HepG2 (cell line): ENCODE data around the gene CD3G. TPM values are rescaled to one million over a fixed set of nuclear protein-coding genes. Genes with fewer than 3 reads are reported as not detected.
A peak's percentile ranks its signal among the peaks of the same experiment; 100 is the strongest.

Experiments used
- GLI4 ChIP-seq: sonication (generic); formaldehyde crosslinking; IDR thresholded peaks from 2 replicates; pipeline ENCODE4 v1.5.1; 2020; ENCODE audit warnings: missing genetic modification reagents, mild to moderate bottlenecking, moderate library complexity, borderline replicate concordance
- KDM3A ChIP-seq: IDR thresholded peaks from 2 replicates; pipeline ENCODE4 v1.6.1; 2018; ENCODE audit warnings: low read depth, missing compliant biosample characterization
- MAFF ChIP-seq: IDR thresholded peaks from 2 replicates; pipeline ENCODE4 v1.6.1; 2011; ENCODE audit warnings: low read depth, low read length, improper control_type of control experiment
- MEF2D ChIP-seq: sonication (generic); formaldehyde crosslinking; IDR thresholded peaks from 2 replicates; pipeline ENCODE4 v1.5.1; 2020; ENCODE audit warnings: mild to moderate bottlenecking, missing genetic modification reagents
- NR2F1 ChIP-seq, 2 experiments: fragments of 450-650 bp in 1 of 2; formaldehyde crosslinking in 1 of 2; IDR thresholded peaks; 2 replicates each; pipeline versions ENCODE4 v1.5.0 to v1.6.1; 2016 to 2020; ENCODE audit warnings: mild to moderate bottlenecking in 1 of 2, missing compliant biosample characterization in 1 of 2, missing genetic modification reagents in 1 of 2, moderate library complexity in 1 of 2
- SATB2 ChIP-seq: sonication (generic); formaldehyde crosslinking; IDR thresholded peaks from 2 replicates; pipeline ENCODE4 v1.5.0; 2020; ENCODE audit warnings: missing genetic modification reagents
- SNAPC2 ChIP-seq: sonication (generic); formaldehyde crosslinking; IDR thresholded peaks from 2 replicates; pipeline ENCODE4 v1.8.1; 2022; ENCODE audit warnings: mild to moderate bottlenecking, missing genetic modification reagents
- SRSF1 ChIP-seq: fragments of 200-400 bp; formaldehyde crosslinking; optimal IDR thresholded peaks from 2 replicates; pipeline ENCODE3; 2017; ENCODE audit warnings: mild to moderate bottlenecking, low read depth, low read length, moderate library complexity
- XRCC5 ChIP-seq: fragments of 200-400 bp; formaldehyde crosslinking; optimal IDR thresholded peaks from 2 replicates; pipeline ENCODE3; 2017; ENCODE audit warnings: mild to moderate bottlenecking, low read length
- ZFP36 ChIP-seq: fragments of 150-350 bp; IDR thresholded peaks from 2 replicates; pipeline ENCODE4 v1.6.1; 2018; ENCODE audit warnings: borderline replicate concordance, low read length, low read depth; ENCODE audit not compliant: partially characterized antibody
- ZNF235 ChIP-seq: sonication (generic); formaldehyde crosslinking; IDR thresholded peaks from 2 replicates; pipeline ENCODE4 v1.8.1; 2023; ENCODE audit warnings: mild to moderate bottlenecking, missing genetic modification reagents, borderline replicate concordance
- ZNF263 ChIP-seq: sonication (generic); formaldehyde crosslinking; IDR thresholded peaks from 2 replicates; pipeline ENCODE4 v1.4.0; 2020; ENCODE audit warnings: missing genetic modification reagents
- ZNF556 ChIP-seq: sonication (generic); formaldehyde crosslinking; IDR thresholded peaks from 2 replicates; pipeline ENCODE4 v1.4.0; 2020; ENCODE audit warnings: mild to moderate bottlenecking, missing genetic modification reagents, borderline replicate concordance
- ZNF569 ChIP-seq: sonication (generic); formaldehyde crosslinking; IDR thresholded peaks from 2 replicates; pipeline ENCODE4 v1.5.0; 2020; ENCODE audit warnings: mild to moderate bottlenecking, missing genetic modification reagents, moderate library complexity, borderline replicate concordance
- ZNF749 ChIP-seq: sonication (generic); formaldehyde crosslinking; IDR thresholded peaks from 2 replicates; pipeline ENCODE4 v1.8.0; 2022; ENCODE audit warnings: mild to moderate bottlenecking, missing genetic modification reagents, moderate library complexity, borderline replicate concordance
- ZNF775 ChIP-seq: sonication (generic); formaldehyde crosslinking; IDR thresholded peaks from 2 replicates; pipeline ENCODE4 v1.4.0; 2020; ENCODE audit warnings: missing genetic modification reagents, mild to moderate bottlenecking, moderate library complexity, borderline replicate concordance
- ZNF879 ChIP-seq: sonication (generic); formaldehyde crosslinking; IDR thresholded peaks from 2 replicates; pipeline ENCODE4 v1.8.1; 2023; ENCODE audit warnings: missing genetic modification reagents
- polyA plus RNA-seq, 8 experiments: library from polyadenylated mRNA; depleted of rRNA in 3 of 8; stranded (reverse) in 7 of 8; unstranded in 1 of 8; fragments of >200 nt; fragmentation: Illumina TruSeq in 4 of 8; extraction: Trizol in 4 of 8; gene quantifications; 2 replicates each; pipeline versions ENCODE4 v1.2.1 to v1.2.3, GENCODE V29; 2011 to 2016; ENCODE audit warnings: low read depth in 4 of 8, missing spikeins in 1 of 8, mixed read lengths in 1 of 8; ENCODE audit not compliant: insufficient read depth in 1 of 8
- total RNA-seq, 5 experiments: library from RNA; depleted of rRNA; stranded (reverse); fragments of >200 nt; fragmentation: Illumina TruSeq; extraction: Trizol; gene quantifications; 2 replicates each; pipeline ENCODE4 v1.2.3, GENCODE V29; 2016; ENCODE audit warnings: low read depth in 1 of 5
- TF ChIP-seq, protein P1 (sequence below): sonication (generic); formaldehyde crosslinking; IDR thresholded peaks from 2 replicates; pipeline ENCODE4 v1.4.0; 2020; ENCODE audit warnings: mild to moderate bottlenecking, missing genetic modification reagents, borderline replicate concordance
- TF ChIP-seq, protein P2 (sequence below): sonication (generic); formaldehyde crosslinking; conservative IDR thresholded peaks from 2 replicates; pipeline ENCODE4 v1.4.0; 2020; ENCODE audit warnings: missing genetic modification reagents
- TF ChIP-seq, protein P3 (sequence below): sonication (generic); formaldehyde crosslinking; IDR thresholded peaks from 2 replicates; pipeline ENCODE4 v1.9.0; 2021; ENCODE audit warnings: missing genetic modification reagents, mild to moderate bottlenecking, borderline replicate concordance

The CD3G gene
- total and polyA plus RNA-seq, 2 of the 13 experiments (the other 11 are each of a cell fraction or from before 2014, with no cell fraction given): not detected

DNA sequence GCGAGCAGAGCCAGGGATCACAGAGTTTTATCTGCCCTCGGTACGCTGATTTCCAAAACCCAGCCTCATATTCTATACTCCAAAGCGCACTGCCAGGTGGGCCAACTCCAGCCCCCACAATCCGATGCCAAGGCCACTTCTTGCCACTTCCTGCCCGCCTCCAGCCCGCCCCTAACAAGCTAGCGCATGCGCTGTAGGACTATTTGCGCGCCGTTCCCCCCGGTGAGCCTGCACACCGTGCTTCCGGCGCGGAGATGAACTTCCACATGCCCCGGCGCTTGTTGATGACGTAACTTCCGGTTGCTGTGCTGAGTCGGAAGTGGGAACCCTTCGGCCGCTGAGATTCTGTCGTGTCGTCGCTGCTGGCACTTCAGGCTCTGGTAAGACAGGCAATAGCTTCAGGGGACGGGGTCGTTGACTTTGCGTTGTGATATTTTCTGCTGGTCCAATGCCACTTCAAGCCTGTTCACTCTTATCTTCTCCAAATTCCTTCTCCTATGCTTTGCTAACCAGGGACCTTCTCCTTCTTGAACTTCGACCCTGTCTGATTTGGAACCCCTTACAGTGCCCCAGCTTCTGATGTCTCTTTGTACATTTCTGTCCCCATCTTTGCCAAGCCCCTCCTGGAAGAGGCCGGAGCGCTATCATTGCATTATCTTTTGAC is 15.3 kb downstream of the CD3G start, which contains the start of gene UBE4A (continued):
- TF ChIP-seq, protein P1, sequence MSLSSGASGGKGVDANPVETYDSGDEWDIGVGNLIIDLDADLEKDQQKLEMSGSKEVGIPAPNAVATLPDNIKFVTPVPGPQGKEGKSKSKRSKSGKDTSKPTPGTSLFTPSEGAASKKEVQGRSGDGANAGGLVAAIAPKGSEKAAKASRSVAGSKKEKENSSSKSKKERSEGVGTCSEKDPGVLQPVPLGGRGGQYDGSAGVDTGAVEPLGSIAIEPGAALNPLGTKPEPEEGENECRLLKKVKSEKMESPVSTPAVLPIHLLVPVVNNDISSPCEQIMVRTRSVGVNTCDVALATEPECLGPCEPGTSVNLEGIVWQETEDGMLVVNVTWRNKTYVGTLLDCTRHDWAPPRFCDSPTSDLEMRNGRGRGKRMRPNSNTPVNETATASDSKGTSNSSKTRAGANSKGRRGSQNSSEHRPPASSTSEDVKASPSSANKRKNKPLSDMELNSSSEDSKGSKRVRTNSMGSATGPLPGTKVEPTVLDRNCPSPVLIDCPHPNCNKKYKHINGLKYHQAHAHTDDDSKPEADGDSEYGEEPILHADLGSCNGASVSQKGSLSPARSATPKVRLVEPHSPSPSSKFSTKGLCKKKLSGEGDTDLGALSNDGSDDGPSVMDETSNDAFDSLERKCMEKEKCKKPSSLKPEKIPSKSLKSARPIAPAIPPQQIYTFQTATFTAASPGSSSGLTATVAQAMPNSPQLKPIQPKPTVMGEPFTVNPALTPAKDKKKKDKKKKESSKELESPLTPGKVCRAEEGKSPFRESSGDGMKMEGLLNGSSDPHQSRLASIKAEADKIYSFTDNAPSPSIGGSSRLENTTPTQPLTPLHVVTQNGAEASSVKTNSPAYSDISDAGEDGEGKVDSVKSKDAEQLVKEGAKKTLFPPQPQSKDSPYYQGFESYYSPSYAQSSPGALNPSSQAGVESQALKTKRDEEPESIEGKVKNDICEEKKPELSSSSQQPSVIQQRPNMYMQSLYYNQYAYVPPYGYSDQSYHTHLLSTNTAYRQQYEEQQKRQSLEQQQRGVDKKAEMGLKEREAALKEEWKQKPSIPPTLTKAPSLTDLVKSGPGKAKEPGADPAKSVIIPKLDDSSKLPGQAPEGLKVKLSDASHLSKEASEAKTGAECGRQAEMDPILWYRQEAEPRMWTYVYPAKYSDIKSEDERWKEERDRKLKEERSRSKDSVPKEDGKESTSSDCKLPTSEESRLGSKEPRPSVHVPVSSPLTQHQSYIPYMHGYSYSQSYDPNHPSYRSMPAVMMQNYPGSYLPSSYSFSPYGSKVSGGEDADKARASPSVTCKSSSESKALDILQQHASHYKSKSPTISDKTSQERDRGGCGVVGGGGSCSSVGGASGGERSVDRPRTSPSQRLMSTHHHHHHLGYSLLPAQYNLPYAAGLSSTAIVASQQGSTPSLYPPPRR (CRISPR knock-in tag): no peak
- 0 out of 2 replicates have a peak, but pooled peaks have one; percentile 61 for TF ChIP-seq ZNF569
- TF ChIP-seq ZFP36: no peak
- TF ChIP-seq ZNF263: no peak
- no peak for TF ChIP-seq ZNF556 (CRISPR knock-in tag)
- TF ChIP-seq, protein P2, sequence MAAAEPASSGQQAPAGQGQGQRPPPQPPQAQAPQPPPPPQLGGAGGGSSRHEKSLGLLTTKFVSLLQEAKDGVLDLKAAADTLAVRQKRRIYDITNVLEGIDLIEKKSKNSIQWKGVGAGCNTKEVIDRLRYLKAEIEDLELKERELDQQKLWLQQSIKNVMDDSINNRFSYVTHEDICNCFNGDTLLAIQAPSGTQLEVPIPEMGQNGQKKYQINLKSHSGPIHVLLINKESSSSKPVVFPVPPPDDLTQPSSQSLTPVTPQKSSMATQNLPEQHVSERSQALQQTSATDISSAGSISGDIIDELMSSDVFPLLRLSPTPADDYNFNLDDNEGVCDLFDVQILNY (CRISPR knock-in tag): no peak
- TF ChIP-seq SRSF1: peak; percentile 38
- no peak for TF ChIP-seq ZNF235
- TF ChIP-seq GLI4: no peak
- TF ChIP-seq MEF2D: peak; percentile 89
- peak in 1 of 2 experiments; percentile 30; a peak in 1 of 4 replicates for TF ChIP-seq NR2F1 (CRISPR knock-in tag; IDR thresholded peaks at IDR 0.05)
- no peak for TF ChIP-seq ZNF879 (CRISPR knock-in tag)
- TF ChIP-seq, protein P3, sequence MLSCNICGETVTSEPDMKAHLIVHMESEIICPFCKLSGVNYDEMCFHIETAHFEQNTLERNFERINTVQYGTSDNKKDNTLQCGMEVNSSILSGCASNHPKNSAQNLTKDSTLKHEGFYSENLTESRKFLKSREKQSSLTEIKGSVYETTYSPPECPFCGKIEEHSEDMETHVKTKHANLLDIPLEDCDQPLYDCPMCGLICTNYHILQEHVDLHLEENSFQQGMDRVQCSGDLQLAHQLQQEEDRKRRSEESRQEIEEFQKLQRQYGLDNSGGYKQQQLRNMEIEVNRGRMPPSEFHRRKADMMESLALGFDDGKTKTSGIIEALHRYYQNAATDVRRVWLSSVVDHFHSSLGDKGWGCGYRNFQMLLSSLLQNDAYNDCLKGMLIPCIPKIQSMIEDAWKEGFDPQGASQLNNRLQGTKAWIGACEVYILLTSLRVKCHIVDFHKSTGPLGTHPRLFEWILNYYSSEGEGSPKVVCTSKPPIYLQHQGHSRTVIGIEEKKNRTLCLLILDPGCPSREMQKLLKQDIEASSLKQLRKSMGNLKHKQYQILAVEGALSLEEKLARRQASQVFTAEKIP (CRISPR knock-in tag): no peak
- TF ChIP-seq XRCC5: no peak
- TF ChIP-seq ZNF749: 0 out of 2 replicates have a peak, but pooled peaks have one; percentile 36
- TF ChIP-seq SATB2 (CRISPR knock-in tag): no peak
- TF ChIP-seq KDM3A (CRISPR knock-in tag): peak; percentile 82; the same call in 1 of the 2 replicates
- TF ChIP-seq MAFF: no peak
- TF ChIP-seq SNAPC2 (CRISPR knock-in tag): peak; percentile 83; the same call in 1 of the 2 replicates
- TF ChIP-seq ZNF775 (CRISPR knock-in tag): no peak
